ENCODE data around the gene SLC16A1.

DNA sequence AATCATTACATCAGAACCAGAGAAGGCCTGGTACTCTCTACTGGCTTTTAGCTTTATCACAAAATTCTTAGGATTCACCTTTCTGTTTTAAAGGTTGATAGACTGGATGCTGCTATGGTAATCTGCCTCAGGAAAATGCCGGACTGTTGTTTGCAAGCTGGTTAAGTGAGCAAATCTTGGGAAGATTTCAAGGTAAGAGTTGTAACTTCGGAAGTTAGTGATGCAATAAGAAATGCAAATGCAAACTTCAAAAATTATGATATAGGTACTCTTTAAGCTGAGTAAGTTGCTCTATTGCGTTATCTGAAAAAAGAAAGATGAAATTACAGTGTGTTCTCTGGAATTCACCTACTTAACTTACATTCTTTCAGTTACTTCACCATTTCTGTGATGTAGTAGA lies 4.4 kb upstream of the SLC16A1 start:
- TF ChIP-seq GATA2 (IDR thresholded peaks at IDR 0.05; ENCODE audit: low read depth, low read length) (no peak), GATA3 (IDR thresholded peaks at IDR 0.05; ENCODE audit: low read depth, low read length) (no peak)

Measured in SH-SY5Y (cell line).